K562 (cell line): ENCODE measurements around the gene CAMKV. TPM values are rescaled to one million over a fixed set of nuclear protein-coding genes. Genes with fewer than 3 reads are reported as not detected.
A peak's percentile ranks its signal among the peaks of the same experiment; 100 is the strongest.

Experiments used
- ARID1B ChIP-seq: fragments of 450-650 bp; IDR thresholded peaks from 2 replicates; pipeline ENCODE4 v1.6.1; 2016; ENCODE audit warnings: antibody characterized with exemption, mild to moderate bottlenecking, inconsistent platforms
- ARID2 ChIP-seq: fragments of 450-650 bp; IDR thresholded peaks from 2 replicates; pipeline ENCODE4 v1.6.1; 2017; ENCODE audit warnings: antibody characterized with exemption, mild to moderate bottlenecking
- BRF1 ChIP-seq: IDR thresholded peaks from 3 replicates; pipeline ENCODE4 v1.6.1; 2011; ENCODE audit warnings: borderline replicate concordance, mild to moderate bottlenecking; ENCODE audit not compliant: insufficient read length; ENCODE audit errors: extremely low read depth
- CSDE1 ChIP-seq, 2 experiments: fragments of 450-650 bp; IDR thresholded peaks; 2 replicates each; pipeline ENCODE4 v1.6.1; 2016; ENCODE audit warnings: mild to moderate bottlenecking in 1 of 2
- E2F3 ChIP-seq: fragments of 250-450 bp; sonication (Bioruptor Pico); IDR thresholded peaks from 2 replicates; pipeline ENCODE4 v1.4.0; 2020; ENCODE audit warnings: mild to moderate bottlenecking
- ETV1 ChIP-seq: fragments of 450-650 bp; conservative IDR thresholded peaks from 2 replicates; pipeline ENCODE4 v1.6.1; 2016; ENCODE audit warnings: missing genetic modification characterization, control low read depth, low read depth, missing compliant biosample characterization
- GTF2F1 ChIP-seq: IDR thresholded peaks from 2 replicates; pipeline ENCODE4 v1.6.1; 2011; ENCODE audit warnings: low read depth, low read length, improper control_type of control experiment
- ILK ChIP-seq: fragments of 450-650 bp; IDR thresholded peaks from 2 replicates; pipeline ENCODE4 v1.6.1; 2016; ENCODE audit warnings: missing genetic modification characterization, low read depth, mild to moderate bottlenecking, missing compliant biosample characterization, moderate library complexity, borderline replicate concordance
- KDM1A ChIP-seq, 2 experiments: fragments of 450-650 bp; IDR thresholded peaks; 2 replicates each; pipeline ENCODE4 v1.6.1; 2016; ENCODE audit warnings: mild to moderate bottlenecking in 2 of 2
- KHSRP ChIP-seq: fragments of 450-650 bp; IDR thresholded peaks from 2 replicates; pipeline ENCODE4 v1.6.1; 2017
- LARP7 ChIP-seq: fragments of 450-650 bp; IDR thresholded peaks from 2 replicates; pipeline ENCODE4 v1.6.1; 2016
- NCOA4 ChIP-seq: fragments of 450-650 bp; IDR thresholded peaks from 2 replicates; pipeline ENCODE4 v1.6.1; 2018; ENCODE audit warnings: mild to moderate bottlenecking; ENCODE audit not compliant: partially characterized antibody
- NCOA6 ChIP-seq: fragments of 450-650 bp; IDR thresholded peaks from 2 replicates; pipeline ENCODE4 v1.6.1; 2017; ENCODE audit warnings: mild to moderate bottlenecking
- NFIC ChIP-seq: fragments of 450-650 bp; IDR thresholded peaks from 2 replicates; pipeline ENCODE4 v1.6.1; 2017; ENCODE audit warnings: mild to moderate bottlenecking, inconsistent platforms
- PHB2 ChIP-seq: fragments of 450-650 bp; IDR thresholded peaks from 2 replicates; pipeline ENCODE4 v1.6.1; 2017; ENCODE audit warnings: low read depth
- PHF20 ChIP-seq: fragments of 450-650 bp; IDR thresholded peaks from 2 replicates; pipeline ENCODE4 v1.6.1; 2018; ENCODE audit not compliant: partially characterized antibody
- PML ChIP-seq: IDR thresholded peaks from 2 replicates; pipeline ENCODE4 v1.6.1; 2012; ENCODE audit warnings: low read length, inconsistent platforms
- POLR2A ChIP-seq: fragments of 450-650 bp; conservative IDR thresholded peaks from 2 replicates; pipeline ENCODE4 v1.6.1; 2016
- POLR3A ChIP-seq: IDR thresholded peaks from 2 replicates; pipeline ENCODE4 v1.6.1; 2011; ENCODE audit warnings: borderline replicate concordance, mild to moderate bottlenecking, moderate library complexity; ENCODE audit not compliant: insufficient read length, insufficient read depth; ENCODE audit errors: extremely low read depth
- PTTG1 ChIP-seq: fragments of 450-650 bp; IDR thresholded peaks from 2 replicates; pipeline ENCODE4 v1.6.1; 2016; ENCODE audit warnings: low read depth, mild to moderate bottlenecking, missing genetic modification characterization, missing compliant biosample characterization
- SMAD1 ChIP-seq: fragments of 150-350 bp; IDR thresholded peaks from 2 replicates; pipeline ENCODE4 v1.6.1; 2014; ENCODE audit warnings: low read length, low read depth; ENCODE audit not compliant: partially characterized antibody
- TFAP4 ChIP-seq: sonication (generic); formaldehyde crosslinking; IDR thresholded peaks from 2 replicates; pipeline ENCODE4 v1.8.0; 2022; ENCODE audit warnings: missing genetic modification reagents, mild to moderate bottlenecking, moderate library complexity, borderline replicate concordance
- TGIF2 ChIP-seq: sonication (generic); formaldehyde crosslinking; IDR thresholded peaks from 2 replicates; pipeline ENCODE4 v1.8.1; 2022; ENCODE audit warnings: mild to moderate bottlenecking, missing genetic modification reagents, moderate library complexity
- YBX1 ChIP-seq: fragments of 450-650 bp; IDR thresholded peaks from 2 replicates; pipeline ENCODE4 v1.7.1; 2016; ENCODE audit warnings: mild to moderate bottlenecking
- ZBTB1 ChIP-seq: sonication (generic); formaldehyde crosslinking; IDR thresholded peaks from 2 replicates; pipeline ENCODE4 v1.8.1; 2023; ENCODE audit warnings: missing genetic modification reagents, low read depth, mild to moderate bottlenecking, borderline replicate concordance
- ZNF436 ChIP-seq: fragments of 250-450, 450-650 bp; sonication (Bioruptor Pico); formaldehyde crosslinking; IDR thresholded peaks from 2 replicates; pipeline ENCODE4 v1.7.0; 2020; ENCODE audit warnings: mild to moderate bottlenecking
- ZNF76 ChIP-seq: fragments of 250-450 bp; sonication (Bioruptor Pico); IDR thresholded peaks from 2 replicates; pipeline ENCODE4 v1.4.0; 2020; ENCODE audit warnings: mild to moderate bottlenecking, moderate library complexity, borderline replicate concordance
- polyA plus RNA-seq, 8 experiments: library from polyadenylated mRNA; depleted of rRNA in 4 of 8; stranded (reverse) in 5 of 8; unstranded in 3 of 8; fragments of >200 nt; fragmentation: Nextera tagmentation in 2 of 8; fragmentation: Illumina TruSeq in 1 of 8; extraction: Ambion mirVana in 2 of 8; extraction: Trizol in 1 of 8; gene quantifications; 2 replicates each; pipeline versions ENCODE4 v1.2.1 to v1.2.3, GENCODE V29; 2011 to 2014; ENCODE audit warnings: inconsistent platforms in 1 of 8, missing spikeins in 1 of 8
- total RNA-seq, 7 experiments: library from RNA; depleted of rRNA in 6 of 7; stranded (reverse); fragments of >200 nt in 6 of 7; fragmentation: Illumina TruSeq in 2 of 7; extraction: Trizol in 2 of 7; gene quantifications; 2 replicates each; pipeline versions ENCODE4 v1.2.1 to v1.2.3, GENCODE V29; 2011 to 2021; ENCODE audit warnings: low replicate concordance in 1 of 7
- TF ChIP-seq, protein P1 (sequence below): fragments of 250-450 bp; sonication (Bioruptor Pico); IDR thresholded peaks from 2 replicates; pipeline ENCODE4 v1.4.0; 2020; ENCODE audit warnings: mild to moderate bottlenecking, moderate library complexity

CAMKV gene
- total and polyA plus RNA-seq, 9 of the 15 experiments (the other 6 are each of a cell fraction or from before 2014, with no cell fraction given), result 0.08 to 2.7 (median 0.79) TPM

GRCh38 chr3:49903451-49904424, 34.0 kb upstream of the CAMKV start, which contains the start of gene MST1R (continued):
- TF ChIP-seq KDM1A (IDR thresholded peaks at IDR 0.05) (no peak), CSDE1 (IDR thresholded peaks at IDR 0.05) (no peak), LARP7 (no peak), TGIF2 (CRISPR knock-in tag) (no peak), BRF1 (no peak), PML (peak; percentile 55; the same call in 1 of the 2 replicates), ZNF76 (CRISPR knock-in tag) (no peak), PHB2 (no peak), POLR3A (no peak), PTTG1 (no peak), NCOA4 (no peak), ARID1B (no peak), ARID2 (no peak), ETV1 (peak; percentile 39; the same call in 1 of the 2 replicates), NFIC (no peak), ZBTB1 (CRISPR knock-in tag) (no peak), PHF20 (peak; percentile 29), NCOA6 (no peak), SMAD1 (no peak), YBX1 (no peak), TFAP4 (peak; percentile 69; the same call in 1 of the 2 replicates), GTF2F1 (no peak), POLR2A (peak; percentile 71), E2F3 (0 out of 2 replicates have a peak, but pooled peaks have one; percentile 10), ILK (tag) (no peak), KHSRP (no peak), ZNF436 (CRISPR knock-in tag) (no peak)
- TF ChIP-seq, protein P1, sequence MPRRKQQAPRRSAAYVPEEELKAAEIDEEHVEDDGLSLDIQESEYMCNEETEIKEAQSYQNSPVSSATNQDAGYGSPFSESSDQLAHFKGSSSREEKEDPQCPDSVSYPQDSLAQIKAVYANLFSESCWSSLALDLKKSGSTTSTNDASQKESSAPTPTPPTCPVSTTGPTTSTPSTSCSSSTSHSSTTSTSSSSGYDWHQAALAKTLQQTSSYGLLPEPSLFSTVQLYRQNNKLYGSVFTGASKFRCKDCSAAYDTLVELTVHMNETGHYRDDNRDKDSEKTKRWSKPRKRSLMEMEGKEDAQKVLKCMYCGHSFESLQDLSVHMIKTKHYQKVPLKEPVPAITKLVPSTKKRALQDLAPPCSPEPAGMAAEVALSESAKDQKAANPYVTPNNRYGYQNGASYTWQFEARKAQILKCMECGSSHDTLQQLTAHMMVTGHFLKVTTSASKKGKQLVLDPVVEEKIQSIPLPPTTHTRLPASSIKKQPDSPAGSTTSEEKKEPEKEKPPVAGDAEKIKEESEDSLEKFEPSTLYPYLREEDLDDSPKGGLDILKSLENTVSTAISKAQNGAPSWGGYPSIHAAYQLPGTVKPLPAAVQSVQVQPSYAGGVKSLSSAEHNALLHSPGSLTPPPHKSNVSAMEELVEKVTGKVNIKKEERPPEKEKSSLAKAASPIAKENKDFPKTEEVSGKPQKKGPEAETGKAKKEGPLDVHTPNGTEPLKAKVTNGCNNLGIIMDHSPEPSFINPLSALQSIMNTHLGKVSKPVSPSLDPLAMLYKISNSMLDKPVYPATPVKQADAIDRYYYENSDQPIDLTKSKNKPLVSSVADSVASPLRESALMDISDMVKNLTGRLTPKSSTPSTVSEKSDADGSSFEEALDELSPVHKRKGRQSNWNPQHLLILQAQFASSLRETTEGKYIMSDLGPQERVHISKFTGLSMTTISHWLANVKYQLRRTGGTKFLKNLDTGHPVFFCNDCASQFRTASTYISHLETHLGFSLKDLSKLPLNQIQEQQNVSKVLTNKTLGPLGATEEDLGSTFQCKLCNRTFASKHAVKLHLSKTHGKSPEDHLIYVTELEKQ (CRISPR knock-in tag), result no peak
